Stimulated activated memory B cell treated with anti-CD40 and anti-IgM and Interleukin-4, amounts not matched to agents 10 μg/mL and 1 μg/mL and 100 μg/mL, for 72 hours (primary cell): ENCODE measurements around the gene MMS22L.

Experiments used
- ATAC-seq: fragments of 150-1000 bp; cut with Tn5 transposase; 2 replicates; pipeline ENCODE4 v1.10.0; 2021
- H3K27ac Mint-ChIP-seq: one replicate; pipeline ENCODE4 v1.8.0; 2022; ENCODE audit warnings: mild to moderate bottlenecking, mixed read lengths
- H3K27me3 Mint-ChIP-seq: one replicate; pipeline ENCODE4 v1.8.0; 2022; ENCODE audit warnings: mixed read lengths
- H3K36me3 Mint-ChIP-seq: one replicate; pipeline ENCODE4 v1.8.0; 2022; ENCODE audit warnings: mixed read lengths
- H3K4me1 Mint-ChIP-seq: one replicate; pipeline ENCODE4 v1.8.0; 2022; ENCODE audit warnings: mixed read lengths
- H3K4me3 Mint-ChIP-seq: one replicate; pipeline ENCODE4 v1.8.0; 2022; ENCODE audit warnings: mild to moderate bottlenecking, moderate library complexity, mixed read lengths
- H3K9me3 Mint-ChIP-seq: one replicate; pipeline ENCODE4 v1.8.0; 2022; ENCODE audit warnings: mixed read lengths

The MMS22L gene, protein sequence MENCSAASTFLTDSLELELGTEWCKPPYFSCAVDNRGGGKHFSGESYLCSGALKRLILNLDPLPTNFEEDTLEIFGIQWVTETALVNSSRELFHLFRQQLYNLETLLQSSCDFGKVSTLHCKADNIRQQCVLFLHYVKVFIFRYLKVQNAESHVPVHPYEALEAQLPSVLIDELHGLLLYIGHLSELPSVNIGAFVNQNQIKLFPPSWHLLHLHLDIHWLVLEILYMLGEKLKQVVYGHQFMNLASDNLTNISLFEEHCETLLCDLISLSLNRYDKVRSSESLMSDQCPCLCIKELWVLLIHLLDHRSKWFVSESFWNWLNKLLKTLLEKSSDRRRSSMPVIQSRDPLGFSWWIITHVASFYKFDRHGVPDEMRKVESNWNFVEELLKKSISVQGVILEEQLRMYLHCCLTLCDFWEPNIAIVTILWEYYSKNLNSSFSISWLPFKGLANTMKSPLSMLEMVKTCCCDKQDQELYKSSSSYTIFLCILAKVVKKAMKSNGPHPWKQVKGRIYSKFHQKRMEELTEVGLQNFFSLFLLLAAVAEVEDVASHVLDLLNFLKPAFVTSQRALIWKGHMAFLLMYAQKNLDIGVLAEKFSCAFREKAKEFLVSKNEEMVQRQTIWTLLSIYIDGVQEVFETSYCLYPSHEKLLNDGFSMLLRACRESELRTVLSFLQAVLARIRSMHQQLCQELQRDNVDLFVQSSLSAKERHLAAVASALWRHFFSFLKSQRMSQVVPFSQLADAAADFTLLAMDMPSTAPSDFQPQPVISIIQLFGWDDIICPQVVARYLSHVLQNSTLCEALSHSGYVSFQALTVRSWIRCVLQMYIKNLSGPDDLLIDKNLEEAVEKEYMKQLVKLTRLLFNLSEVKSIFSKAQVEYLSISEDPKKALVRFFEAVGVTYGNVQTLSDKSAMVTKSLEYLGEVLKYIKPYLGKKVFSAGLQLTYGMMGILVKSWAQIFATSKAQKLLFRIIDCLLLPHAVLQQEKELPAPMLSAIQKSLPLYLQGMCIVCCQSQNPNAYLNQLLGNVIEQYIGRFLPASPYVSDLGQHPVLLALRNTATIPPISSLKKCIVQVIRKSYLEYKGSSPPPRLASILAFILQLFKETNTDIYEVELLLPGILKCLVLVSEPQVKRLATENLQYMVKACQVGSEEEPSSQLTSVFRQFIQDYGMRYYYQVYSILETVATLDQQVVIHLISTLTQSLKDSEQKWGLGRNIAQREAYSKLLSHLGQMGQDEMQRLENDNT

DNA sequence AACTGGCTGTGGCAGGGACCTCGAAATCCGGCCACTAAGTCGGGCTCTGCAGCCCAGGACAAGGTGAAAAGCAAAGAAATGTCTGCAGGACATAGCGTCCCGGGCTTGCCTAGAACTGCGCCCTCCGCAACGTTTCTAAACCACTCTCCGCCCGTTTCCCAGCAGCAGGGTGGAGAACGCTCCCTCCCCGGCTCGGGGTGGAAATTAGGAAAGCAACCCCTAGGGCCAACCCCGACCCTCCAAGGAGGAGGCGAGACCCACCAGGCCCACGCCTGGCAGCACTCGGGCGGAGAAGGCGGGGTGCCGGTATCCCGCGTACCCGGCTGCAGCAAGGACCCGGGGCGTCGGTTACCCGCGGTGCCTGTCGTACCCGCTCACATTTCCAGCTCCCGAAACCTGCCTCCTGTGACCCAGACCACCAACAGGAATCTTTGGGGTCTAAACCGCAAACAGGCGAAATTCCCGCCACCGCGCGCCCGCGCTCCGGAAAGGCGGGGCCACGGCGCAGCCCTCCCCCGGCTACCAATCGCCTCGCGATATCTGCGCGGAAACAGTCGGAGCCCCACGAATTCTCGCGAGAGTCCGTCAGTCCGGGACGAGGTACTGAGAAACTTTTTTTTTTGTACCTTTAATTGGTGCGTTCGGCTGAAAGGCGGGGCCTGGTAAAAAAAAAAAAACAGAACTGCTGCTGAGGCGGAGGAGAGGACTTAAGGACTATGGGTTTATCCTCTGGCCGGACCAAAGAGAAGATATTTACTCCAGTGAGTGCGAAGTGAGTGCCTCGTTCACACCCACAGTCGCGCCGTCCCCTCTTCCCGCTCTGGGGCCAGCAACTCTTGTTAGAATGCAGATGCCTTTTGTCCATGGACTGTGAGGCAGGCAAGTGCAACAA is at the start of gene MMS22L:
Gene MMS22L, minus strand, starts transcription at position 491 of the 892 bp plus-strand sequence. CDS start 739 bp downstream, outside the sequence.
- H3K4me1 Mint-ChIP-seq, result peaks cover 22% of the 10 kb centered on the region
- peak within 1 kb of the TSS; percentile 97 for H3K4me3 Mint-ChIP-seq
- H3K36me3 Mint-ChIP-seq, result peaks cover 8% of the 10 kb centered on the region
- H3K27ac Mint-ChIP-seq, result peak within 1 kb of the TSS; percentile 93
- no peaks in the 10 kb centered on the region for H3K27me3 Mint-ChIP-seq
- H3K9me3 Mint-ChIP-seq, result no peaks in the 10 kb centered on the region
- peak; percentile 98 for ATAC-seq

DNA sequence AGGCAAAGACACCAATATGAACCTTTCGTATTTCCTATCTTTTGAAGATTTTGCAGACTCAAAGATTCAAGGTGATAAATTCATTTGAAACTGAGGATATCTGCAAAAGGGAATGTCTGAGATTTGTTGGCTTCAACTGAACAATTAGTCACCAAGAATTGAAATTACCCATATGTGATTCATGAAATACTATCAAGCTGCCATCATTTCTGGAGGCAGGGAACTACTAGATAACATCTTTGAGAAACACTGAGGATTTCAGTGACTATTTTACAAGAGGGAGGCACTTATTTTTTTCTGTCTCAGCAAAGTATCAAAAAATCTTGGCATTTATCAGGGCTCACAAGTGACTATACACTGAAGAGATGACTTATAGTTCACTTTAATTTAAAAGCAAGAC is 39.8 kb upstream of the MMS22L start:
- no peak overlapping the region for H3K27ac Mint-ChIP-seq
- no peak for ATAC-seq
- no peaks in the 10 kb centered on the region for H3K27me3 Mint-ChIP-seq
- no peaks in the 10 kb centered on the region for H3K4me1 Mint-ChIP-seq
- no peaks in the 10 kb centered on the region for H3K36me3 Mint-ChIP-seq
- H3K9me3 Mint-ChIP-seq, result peaks cover 5% of the 10 kb centered on the region
- no peak overlapping the region for H3K4me3 Mint-ChIP-seq

DNA sequence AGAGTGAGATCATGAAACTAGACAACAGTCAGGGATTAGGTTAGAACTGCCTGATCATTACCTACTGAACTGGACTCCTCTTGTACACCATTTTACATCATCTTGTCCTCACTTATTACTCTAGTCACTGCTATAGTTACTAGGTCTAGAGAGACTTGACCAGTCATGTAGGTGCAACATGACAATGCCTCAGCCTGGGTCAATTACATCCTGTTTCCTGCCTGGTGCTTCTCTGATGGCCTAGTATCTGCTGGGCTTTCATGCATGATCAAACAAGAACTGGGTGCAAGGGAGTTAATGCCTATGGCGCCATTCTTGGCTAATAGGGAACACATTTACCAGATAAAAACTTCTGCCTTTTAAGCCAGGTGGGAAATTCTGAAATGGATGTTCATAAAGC is 39.2 kb upstream of the MMS22L start:
- H3K9me3 Mint-ChIP-seq, result peaks cover under 1% of the 10 kb centered on the region
- no peaks in the 10 kb centered on the region for H3K36me3 Mint-ChIP-seq
- no peak overlapping the region for H3K27ac Mint-ChIP-seq
- H3K4me1 Mint-ChIP-seq, result no peaks in the 10 kb centered on the region
- ATAC-seq, result no peak
- no peak overlapping the region for H3K4me3 Mint-ChIP-seq
- no peaks in the 10 kb centered on the region for H3K27me3 Mint-ChIP-seq

DNA sequence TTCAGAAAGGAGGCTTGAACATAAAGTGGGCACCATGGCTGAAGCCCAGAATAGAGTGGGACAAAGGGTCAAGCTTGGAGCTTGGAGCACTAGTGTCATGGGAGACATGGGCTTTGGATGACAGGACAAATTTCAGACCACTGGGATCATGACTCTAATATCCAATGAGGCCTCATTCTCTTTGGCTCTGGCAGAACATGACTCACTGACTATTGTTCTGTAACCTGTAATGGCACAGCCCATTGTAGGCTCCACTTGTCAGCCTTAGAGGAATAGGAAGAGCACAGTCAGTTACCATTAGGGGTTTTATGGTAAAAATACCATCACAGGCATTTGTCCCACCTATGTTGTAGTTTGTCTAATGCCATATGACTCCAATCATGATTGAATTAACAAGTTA is 34.0 kb upstream of the MMS22L start:
- no peak for ATAC-seq
- Mint-ChIP-seq H3K27ac (no peak overlapping the region), H3K9me3 (no peaks in the 10 kb centered on the region), H3K4me1 (no peaks in the 10 kb centered on the region), H3K36me3 (no peaks in the 10 kb centered on the region), H3K27me3 (no peaks in the 10 kb centered on the region), H3K4me3 (no peak overlapping the region)

DNA sequence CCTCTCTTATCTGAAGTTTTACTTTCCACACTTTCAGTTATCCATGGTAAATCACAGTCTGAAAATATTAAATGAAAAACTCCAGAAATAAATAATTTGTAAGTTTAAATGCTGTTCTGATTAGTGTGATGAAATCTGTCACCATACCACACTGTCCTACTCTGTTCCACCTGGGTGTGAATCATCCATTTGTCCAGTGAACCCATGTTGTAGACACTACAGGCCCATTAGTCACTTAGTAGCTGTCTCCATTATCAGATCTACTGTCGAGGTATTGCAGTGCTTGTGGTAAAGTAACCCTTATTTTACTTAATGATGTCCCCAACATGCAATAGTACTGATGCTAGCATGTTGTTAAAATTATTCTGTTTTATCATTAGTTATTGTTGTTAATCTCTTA is 29.2 kb upstream of the MMS22L start:
- Mint-ChIP-seq H3K4me1 (no peaks in the 10 kb centered on the region), H3K9me3 (no peaks in the 10 kb centered on the region), H3K4me3 (no peak overlapping the region), H3K36me3 (no peaks in the 10 kb centered on the region), H3K27me3 (no peaks in the 10 kb centered on the region), H3K27ac (no peak overlapping the region)
- ATAC-seq, result no peak

DNA sequence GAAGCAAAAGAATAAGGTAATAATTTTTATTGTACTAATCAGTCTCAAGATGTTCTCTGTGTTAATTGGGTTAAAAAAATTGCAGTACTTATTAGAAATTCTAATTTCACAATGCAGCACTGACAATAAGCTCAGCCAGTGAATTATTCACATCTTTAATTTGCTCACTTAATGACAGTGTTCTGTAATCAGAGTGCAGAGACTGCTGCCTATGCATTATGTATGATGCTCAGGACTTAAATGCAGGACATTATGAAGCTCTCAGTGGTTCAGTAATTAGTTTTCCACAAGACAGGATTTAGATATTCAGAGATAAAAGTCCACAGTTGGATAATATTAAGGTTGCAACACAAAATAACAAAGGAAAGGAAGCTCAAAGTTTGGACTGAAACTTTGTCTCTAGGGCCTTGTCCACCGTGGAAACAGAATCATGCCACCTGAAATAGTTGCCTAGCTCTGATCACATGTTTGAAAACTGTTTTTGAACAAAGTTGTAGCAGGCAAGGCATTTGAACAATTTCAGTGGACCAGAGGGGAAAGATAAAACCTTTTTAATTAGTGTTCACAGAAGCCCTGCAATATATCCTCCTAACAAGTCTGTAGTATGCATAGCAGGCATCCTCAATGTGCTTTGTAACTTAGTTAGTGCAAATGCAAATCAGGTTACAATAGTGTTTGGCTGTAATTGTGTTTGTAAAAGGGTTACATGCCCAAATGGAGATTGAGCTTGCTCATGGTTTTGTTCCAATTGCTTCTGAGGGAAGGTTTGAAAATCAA is 23.7 kb upstream of the MMS22L start:
- no peak for ATAC-seq
- Mint-ChIP-seq H3K4me3 (no peak overlapping the region), H3K9me3 (no peaks in the 10 kb centered on the region), H3K4me1 (no peaks in the 10 kb centered on the region), H3K27ac (no peak overlapping the region), H3K27me3 (peaks cover 11% of the 10 kb centered on the region), H3K36me3 (no peaks in the 10 kb centered on the region)

DNA sequence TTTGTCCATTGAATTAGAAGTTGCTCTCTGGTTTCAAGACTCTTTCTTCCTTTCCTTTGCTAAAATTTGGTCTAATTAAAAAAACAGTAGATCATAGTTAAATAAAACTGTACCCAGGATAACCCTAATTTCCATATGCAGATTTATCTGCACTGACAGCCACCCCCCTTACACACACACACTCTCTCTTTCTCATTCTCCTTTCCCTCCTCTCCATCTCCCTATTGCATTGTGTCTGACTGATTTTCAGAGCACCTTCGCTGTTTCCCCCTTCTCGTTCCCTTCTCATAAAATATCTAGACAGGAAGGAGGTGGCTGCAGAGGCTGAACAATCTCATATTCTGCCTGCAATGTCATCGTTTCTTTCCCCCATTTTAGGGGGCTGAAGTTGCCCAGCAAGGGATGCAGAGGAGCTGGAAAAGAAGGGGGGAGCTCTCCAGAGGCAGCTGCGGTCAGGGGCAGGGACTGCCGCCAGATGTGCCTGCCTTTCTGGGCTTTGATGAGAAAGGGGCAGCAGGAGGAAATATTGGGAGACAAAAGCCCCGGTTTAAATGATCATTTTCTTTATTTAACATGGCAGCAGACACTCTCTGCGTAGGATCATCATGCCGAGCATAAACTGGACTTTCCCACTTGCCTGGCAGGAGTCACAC is 22.5 kb upstream of the MMS22L start:
- Mint-ChIP-seq H3K4me1 (no peaks in the 10 kb centered on the region), H3K27me3 (peaks cover 11% of the 10 kb centered on the region), H3K27ac (no peak overlapping the region), H3K36me3 (no peaks in the 10 kb centered on the region), H3K4me3 (no peak overlapping the region), H3K9me3 (no peaks in the 10 kb centered on the region)
- ATAC-seq, result no peak

DNA sequence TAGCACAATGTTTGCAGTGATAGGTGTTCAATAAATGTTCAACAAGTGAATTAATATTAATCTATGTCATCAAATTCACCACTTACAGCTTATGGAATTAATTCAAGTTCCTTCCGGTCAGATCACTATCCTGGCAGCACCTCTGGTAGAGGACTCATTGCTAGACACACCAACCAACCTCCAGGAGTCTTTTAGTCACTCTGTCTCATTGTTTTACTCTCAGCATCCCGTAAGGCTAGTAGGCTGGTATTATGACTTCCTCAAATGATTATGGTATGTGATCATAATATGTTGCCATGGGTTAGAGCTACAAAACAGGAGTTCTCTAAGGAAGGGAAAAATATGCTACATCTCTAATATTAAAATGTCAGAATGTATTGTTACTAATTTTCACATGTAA is 21.7 kb upstream of the MMS22L start:
- H3K36me3 Mint-ChIP-seq, result no peaks in the 10 kb centered on the region
- ATAC-seq, result no peak
- no peaks in the 10 kb centered on the region for H3K9me3 Mint-ChIP-seq
- no peak overlapping the region for H3K4me3 Mint-ChIP-seq
- no peaks in the 10 kb centered on the region for H3K4me1 Mint-ChIP-seq
- H3K27ac Mint-ChIP-seq, result no peak overlapping the region
- H3K27me3 Mint-ChIP-seq, result peaks cover 15% of the 10 kb centered on the region

DNA sequence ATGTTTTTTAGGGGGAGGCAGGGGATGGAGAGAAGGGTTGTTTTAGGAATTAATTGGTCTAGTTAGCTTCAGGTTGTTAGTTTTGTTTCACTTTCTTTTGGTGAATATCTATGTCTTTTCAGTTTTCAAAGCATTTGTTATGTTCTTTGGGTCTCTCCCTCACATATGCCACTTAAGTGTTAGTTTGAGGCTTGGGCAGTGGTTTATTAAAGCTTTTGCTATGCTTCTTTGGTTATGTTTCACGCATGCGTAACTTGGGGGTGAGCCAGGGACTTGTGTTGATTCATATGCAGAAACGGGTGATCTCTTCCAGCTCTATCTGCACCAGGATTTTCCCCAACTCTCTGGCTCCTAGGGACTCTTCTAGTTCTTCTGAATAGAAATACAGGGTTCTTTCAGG is 11.4 kb upstream of the MMS22L start:
- no peaks in the 10 kb centered on the region for H3K36me3 Mint-ChIP-seq
- no peak for ATAC-seq
- no peak overlapping the region for H3K27ac Mint-ChIP-seq
- H3K27me3 Mint-ChIP-seq, result peaks cover 25% of the 10 kb centered on the region
- peaks cover 6% of the 10 kb centered on the region for H3K4me1 Mint-ChIP-seq
- H3K9me3 Mint-ChIP-seq, result no peaks in the 10 kb centered on the region
- peak overlapping the region; percentile 12 for H3K4me3 Mint-ChIP-seq

DNA sequence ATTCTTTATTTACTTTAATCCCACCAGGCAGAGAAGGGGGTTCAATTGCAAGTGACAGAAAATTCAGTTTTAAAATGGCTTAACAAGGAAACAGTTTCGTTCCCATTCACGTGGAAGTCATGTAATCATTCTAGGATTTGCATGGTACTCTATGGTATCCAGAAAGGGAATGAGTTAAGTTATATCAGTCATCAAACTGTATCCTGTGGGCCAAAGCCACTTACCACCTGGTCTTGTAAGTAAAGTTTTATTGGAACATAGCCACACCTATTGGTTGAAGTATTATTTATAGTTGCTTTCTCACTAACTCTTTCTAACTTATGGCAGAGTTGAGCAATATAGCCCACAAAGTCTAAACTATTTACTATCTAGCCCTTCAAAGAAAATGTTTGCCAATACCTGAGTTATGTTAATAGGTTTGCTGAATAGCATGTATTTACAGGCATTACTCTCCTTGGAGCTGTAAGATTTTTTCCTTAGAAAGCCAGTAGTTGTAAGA is 10.2 kb upstream of the MMS22L start:
- no peak for ATAC-seq
- H3K36me3 Mint-ChIP-seq, result no peaks in the 10 kb centered on the region
- peaks cover 16% of the 10 kb centered on the region for H3K27me3 Mint-ChIP-seq
- H3K9me3 Mint-ChIP-seq, result no peaks in the 10 kb centered on the region
- no peak overlapping the region for H3K27ac Mint-ChIP-seq
- no peak overlapping the region for H3K4me3 Mint-ChIP-seq
- H3K4me1 Mint-ChIP-seq, result peaks cover 6% of the 10 kb centered on the region

DNA sequence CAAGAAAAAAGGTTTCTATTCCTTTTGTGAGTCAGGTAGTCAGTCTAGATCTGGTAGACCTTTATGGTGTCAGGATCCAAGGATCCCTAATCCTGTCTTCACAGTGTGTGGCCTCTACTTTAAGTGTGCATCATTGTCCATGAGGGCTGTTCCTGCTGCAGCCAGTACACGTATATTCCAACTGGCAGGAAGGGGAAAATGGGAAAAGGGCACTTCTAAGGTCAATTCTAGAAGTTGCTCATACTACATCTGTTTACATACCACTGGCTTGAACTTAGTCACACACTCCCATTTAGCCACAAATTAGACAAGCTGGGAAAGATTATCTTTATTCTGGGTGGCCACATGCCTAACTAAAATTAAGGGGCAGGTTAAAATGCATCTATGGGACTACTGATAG is 9.7 kb upstream of the MMS22L start:
- Mint-ChIP-seq H3K36me3 (no peaks in the 10 kb centered on the region), H3K27me3 (peaks cover 16% of the 10 kb centered on the region), H3K9me3 (no peaks in the 10 kb centered on the region), H3K4me3 (no peak overlapping the region), H3K27ac (no peak overlapping the region), H3K4me1 (peaks cover 6% of the 10 kb centered on the region)
- ATAC-seq, result no peak

DNA sequence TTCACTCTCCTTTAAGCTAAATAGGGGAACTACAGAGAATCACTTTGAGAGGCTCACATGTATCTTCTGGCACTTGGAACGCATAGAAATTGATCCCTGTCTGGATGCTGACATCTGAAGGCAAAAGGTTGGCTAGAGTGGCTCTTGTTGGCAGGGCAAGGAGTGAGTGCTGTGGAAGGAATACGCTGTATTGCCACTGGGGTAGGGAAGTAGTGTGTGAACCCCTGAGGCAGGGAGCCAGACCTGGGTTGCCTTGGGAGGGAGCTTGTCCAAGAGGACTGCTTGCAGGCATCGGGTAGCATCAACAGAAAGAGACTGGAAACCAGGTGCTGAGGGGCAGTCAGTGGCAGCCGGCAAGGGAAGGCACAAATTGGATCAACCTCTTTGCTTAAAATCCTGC is 8.9 kb upstream of the MMS22L start:
- H3K27me3 Mint-ChIP-seq, result peaks cover 16% of the 10 kb centered on the region
- peaks cover 6% of the 10 kb centered on the region for H3K4me1 Mint-ChIP-seq
- no peak for ATAC-seq
- no peak overlapping the region for H3K27ac Mint-ChIP-seq
- H3K4me3 Mint-ChIP-seq, result no peak overlapping the region
- H3K9me3 Mint-ChIP-seq, result no peaks in the 10 kb centered on the region
- H3K36me3 Mint-ChIP-seq, result no peaks in the 10 kb centered on the region

DNA sequence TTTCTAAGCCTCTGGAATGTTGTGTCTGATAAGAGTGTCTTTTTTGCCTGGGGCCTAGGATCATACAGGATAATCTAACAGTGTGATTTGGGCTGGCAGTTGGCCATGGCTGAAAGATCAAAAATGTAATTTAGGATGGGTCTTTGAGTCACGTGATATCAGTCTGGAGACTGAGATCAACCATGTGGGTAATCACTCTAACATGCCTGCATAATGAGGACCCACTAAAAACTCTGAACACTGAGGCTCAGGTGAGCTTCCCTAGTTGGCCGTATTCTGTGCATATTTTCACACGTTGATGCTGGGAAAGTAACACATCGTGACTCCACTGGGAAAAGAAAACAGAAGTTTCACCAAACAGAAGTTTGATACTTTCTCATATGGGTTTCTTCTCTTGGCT is 6.3 kb upstream of the MMS22L start:
- peaks cover 2% of the 10 kb centered on the region for H3K4me1 Mint-ChIP-seq
- no peak overlapping the region for H3K27ac Mint-ChIP-seq
- no peak overlapping the region for H3K4me3 Mint-ChIP-seq
- ATAC-seq, result no peak
- no peaks in the 10 kb centered on the region for H3K36me3 Mint-ChIP-seq
- H3K27me3 Mint-ChIP-seq, result peaks cover 9% of the 10 kb centered on the region
- no peaks in the 10 kb centered on the region for H3K9me3 Mint-ChIP-seq
